Measurements from ENCODE around the gene ZNF682.
"Not testable (repeated sequence)": the region's sequence is repeated elsewhere in the genome, so short reads cannot be mapped to it uniquely, and the experiment has no call there.

The ZNF682 gene

GRCh38 chr19:20039203-20039723, at the start of gene ZNF682:
ZNF682 (minus strand) TSS chr19:20039505; CDS start chr19:20039345, 160 bp downstream.
- DNase-seq (ENCODE audit: low read depth in 2 of 2, low spot score in 1 of 2), result peak; percentile 81 to 88

GRCh38 chr19:20082876-20083275, 43.6 kb upstream of the ZNF682 start:
- DNase-seq (ENCODE audit: low read depth in 2 of 2, low spot score in 1 of 2), result not testable (repeated sequence)

- not testable (repeated sequence) for DNase-seq (ENCODE audit: low read depth in 2 of 2, low spot score in 1 of 2)
Measured at GRCh38 chr19:20082232-20082833, 43.0 kb upstream of the ZNF682 start.

GRCh38 chr19:20080656-20081055, 41.4 kb upstream of the ZNF682 start:
- DNase-seq (ENCODE audit: low read depth in 2 of 2, low spot score in 1 of 2), result no peak

GRCh38 chr19:20079476-20079875, 40.2 kb upstream of the ZNF682 start:
- DNase-seq (ENCODE audit: low read depth in 2 of 2, low spot score in 1 of 2), result no peak

- DNase-seq (ENCODE audit: low read depth in 2 of 2, low spot score in 1 of 2), result no peak
Measured at GRCh38 chr19:20078581-20079031, 39.3 kb upstream of the ZNF682 start.

GRCh38 chr19:20077791-20078463, 38.6 kb upstream of the ZNF682 start, which contains the start of gene ZNF90:
ZNF90 (plus strand) TSS chr19:20078000; CDS start chr19:20078133, 133 bp downstream.
- DNase-seq (ENCODE audit: low read depth in 2 of 2, low spot score in 1 of 2), result peak; percentile 43 to 65

GRCh38 chr19:20072936-20073335, 33.6 kb upstream of the ZNF682 start:
- no peak for DNase-seq (ENCODE audit: low read depth in 2 of 2, low spot score in 1 of 2)

- DNase-seq (ENCODE audit: low read depth in 2 of 2, low spot score in 1 of 2), result no peak
Measured at GRCh38 chr19:20070691-20071090, 31.4 kb upstream of the ZNF682 start.

GRCh38 chr19:20068559-20068958, 29.3 kb upstream of the ZNF682 start:
- not testable (repeated sequence) for DNase-seq (ENCODE audit: low read depth in 2 of 2, low spot score in 1 of 2)

GRCh38 chr19:20067943-20068342, 28.6 kb upstream of the ZNF682 start:
- DNase-seq (ENCODE audit: low read depth in 2 of 2, low spot score in 1 of 2), result no peak

GRCh38 chr19:20066861-20067260, 27.6 kb upstream of the ZNF682 start:
- DNase-seq (ENCODE audit: low read depth in 2 of 2, low spot score in 1 of 2), result no peak

- DNase-seq (ENCODE audit: low read depth in 2 of 2, low spot score in 1 of 2), result no peak
Measured at GRCh38 chr19:20060282-20060681, 21.0 kb upstream of the ZNF682 start.

- DNase-seq (ENCODE audit: low read depth in 2 of 2, low spot score in 1 of 2), result not testable (repeated sequence)
Measured at GRCh38 chr19:20058738-20059137, 19.4 kb upstream of the ZNF682 start.

GRCh38 chr19:20051841-20052768, 12.8 kb upstream of the ZNF682 start:
- peak; percentile 21 to 32 for DNase-seq (ENCODE audit: low read depth in 2 of 2, low spot score in 1 of 2)

GRCh38 chr19:20045742-20046141, 6.4 kb upstream of the ZNF682 start:
- DNase-seq (ENCODE audit: low read depth in 2 of 2, low spot score in 1 of 2), result not testable (repeated sequence)

- DNase-seq (ENCODE audit: low read depth in 2 of 2, low spot score in 1 of 2), result no peak
Measured at GRCh38 chr19:20044663-20045062, 5.4 kb upstream of the ZNF682 start.

- DNase-seq (ENCODE audit: low read depth in 2 of 2, low spot score in 1 of 2), result no peak
Measured at GRCh38 chr19:20038358-20039202, 725 bp downstream of the ZNF682 start.

- DNase-seq (ENCODE audit: low read depth in 2 of 2, low spot score in 1 of 2), result no peak
Measured at GRCh38 chr19:20035935-20036334, 3.4 kb downstream of the ZNF682 start.

GRCh38 chr19:20028611-20029010, 10.7 kb downstream of the ZNF682 start:
- no peak for DNase-seq (ENCODE audit: low read depth in 2 of 2, low spot score in 1 of 2)

Data from stimulated activated CD8-positive, alpha-beta memory T cell treated with anti-CD3 and anti-CD28 coated beads, Interleukin-4, amount 100 ng/mL, for 1 hour (primary cell).